Immature natural killer cell (primary cell): ENCODE results near the gene CERS3. TPM values are rescaled to one million over a fixed set of nuclear protein-coding genes. Genes with fewer than 3 reads are reported as not detected.

Source experiments
- DNase-seq, 3 donors: peaks; one replicate each; pipeline ENCODE4 v3.0.0; 2022; ENCODE audit warnings: mixed read lengths in 1 of 3
- H3K27ac Mint-ChIP-seq, 6 donors: one replicate each; pipeline ENCODE4 v1.8.0; 2020; ENCODE audit warnings: mixed read lengths in 6 of 6, mild to moderate bottlenecking in 5 of 6, inconsistent platforms in 4 of 6, moderate library complexity in 3 of 6
- H3K27me3 Mint-ChIP-seq, 3 donors: one replicate each; pipeline ENCODE4 v1.8.0; 2020 to 2021; ENCODE audit warnings: low read depth in 3 of 3, mild to moderate bottlenecking in 3 of 3, mixed read lengths in 3 of 3, moderate library complexity in 3 of 3, inconsistent platforms in 1 of 3
- H3K36me3 Mint-ChIP-seq, 3 donors: one replicate each; pipeline ENCODE4 v1.8.0; 2020; ENCODE audit warnings: mixed read lengths in 3 of 3, inconsistent platforms in 2 of 3, mild to moderate bottlenecking in 2 of 3
- H3K4me1 Mint-ChIP-seq, 2 donors: one replicate each; pipeline ENCODE4 v1.8.0; 2020; ENCODE audit warnings: inconsistent platforms in 2 of 2, mild to moderate bottlenecking in 2 of 2, mixed read lengths in 2 of 2, moderate library complexity in 1 of 2
- H3K4me3 Mint-ChIP-seq, 5 donors: one replicate each; pipeline ENCODE4 v1.8.0; 2020; ENCODE audit warnings: mild to moderate bottlenecking in 5 of 5, mixed read lengths in 5 of 5, inconsistent platforms in 3 of 5, moderate library complexity in 3 of 5
- H3K9me3 Mint-ChIP-seq, 6 donors: one replicate each; pipeline ENCODE4 v1.8.0; 2020; ENCODE audit warnings: mild to moderate bottlenecking in 6 of 6, mixed read lengths in 6 of 6, inconsistent platforms in 4 of 6, moderate library complexity in 3 of 6
- polyA plus RNA-seq, 3 donors: library from polyadenylated mRNA; unstranded; fragments of 300-500 nt; fragmentation: Illumina TruSeq; gene quantifications; one replicate each; pipeline ENCODE4 v1.2.3, GENCODE V29; 2021

CERS3 gene
- polyA plus RNA-seq, 3 donors from 2014 or later, result 0.09 TPM; not detected in 2

GRCh38 chr15:100383302-100384107 is 145.2 kb downstream of the CERS3 start:
- no peak overlapping the region for H3K4me3 Mint-ChIP-seq
- peaks cover 5 to 27% (median 14%) of the 10 kb centered on the region in 6 donors for H3K9me3 Mint-ChIP-seq
- H3K36me3 Mint-ChIP-seq, result peaks cover 0 to 9% (median 0%) of the 10 kb centered on the region in 3 donors
- H3K27ac Mint-ChIP-seq, result peak overlapping the region in 1 of 6 donors; percentile 13
- DNase-seq, result peak; percentile 24 to 31 (median 26)
- no peaks in the 10 kb centered on the region for H3K4me1 Mint-ChIP-seq
- H3K27me3 Mint-ChIP-seq, result peaks cover 1 to 21% (median 5%) of the 10 kb centered on the region in 3 donors

- Mint-ChIP-seq H3K36me3 (no peaks in the 10 kb centered on the region), H3K27me3 (peaks cover 15 to 24% (median 17%) of the 10 kb centered on the region in 3 donors), H3K27ac (no peak overlapping the region), H3K4me3 (peak overlapping the region in 1 of 5 donors; percentile 27), H3K9me3 (peaks cover 0 to 11% (median 6%) of the 10 kb centered on the region in 6 donors), H3K4me1 (no peaks in the 10 kb centered on the region)
- DNase-seq, result no peak
Measured at GRCh38 chr15:100373942-100374341, 154.8 kb downstream of the CERS3 start.

- no peaks in the 10 kb centered on the region for H3K36me3 Mint-ChIP-seq
- peaks cover 15 to 24% (median 17%) of the 10 kb centered on the region in 3 donors for H3K27me3 Mint-ChIP-seq
- H3K9me3 Mint-ChIP-seq, result peaks cover 0 to 11% (median 6%) of the 10 kb centered on the region in 6 donors
- H3K27ac Mint-ChIP-seq, result no peak overlapping the region
- H3K4me3 Mint-ChIP-seq, result no peak overlapping the region
- no peaks in the 10 kb centered on the region for H3K4me1 Mint-ChIP-seq
- DNase-seq, result no peak
Measured at GRCh38 chr15:100373120-100373896, 155.4 kb downstream of the CERS3 start.

GRCh38 chr15:100372739-100373119 is 156.0 kb downstream of the CERS3 start:
- no peak overlapping the region for H3K27ac Mint-ChIP-seq
- H3K27me3 Mint-ChIP-seq, result peaks cover 17 to 26% (median 18%) of the 10 kb centered on the region in 3 donors
- no peaks in the 10 kb centered on the region for H3K4me1 Mint-ChIP-seq
- H3K9me3 Mint-ChIP-seq, result peaks cover 0 to 11% (median 6%) of the 10 kb centered on the region in 6 donors
- no peak for DNase-seq
- H3K4me3 Mint-ChIP-seq, result no peak overlapping the region
- no peaks in the 10 kb centered on the region for H3K36me3 Mint-ChIP-seq

GRCh38 chr15:100355342-100355741 is 173.4 kb downstream of the CERS3 start:
- no peak for DNase-seq
- H3K27me3 Mint-ChIP-seq, result peaks cover 5 to 21% (median 17%) of the 10 kb centered on the region in 3 donors
- H3K4me1 Mint-ChIP-seq, result peaks cover 8 to 11% of the 10 kb centered on the region in 2 donors
- no peaks in the 10 kb centered on the region for H3K36me3 Mint-ChIP-seq
- no peaks in the 10 kb centered on the region for H3K9me3 Mint-ChIP-seq
- H3K27ac Mint-ChIP-seq, result no peak overlapping the region
- no peak overlapping the region for H3K4me3 Mint-ChIP-seq

- Mint-ChIP-seq H3K36me3 (no peaks in the 10 kb centered on the region), H3K27me3 (peaks cover 5 to 15% (median 13%) of the 10 kb centered on the region in 3 donors), H3K27ac (peak overlapping the region in 2 of 6 donors; percentile 12 to 62), H3K4me1 (peaks cover 12 to 20% of the 10 kb centered on the region in 2 donors), H3K4me3 (no peak overlapping the region), H3K9me3 (no peaks in the 10 kb centered on the region)
- peak; percentile 19 to 31 (median 30) for DNase-seq
Measured at GRCh38 chr15:100353449-100353848, 175.3 kb downstream of the CERS3 start.

- Mint-ChIP-seq H3K4me3 (peak overlapping the region; percentile 88 to 96 (median 95)), H3K9me3 (no peaks in the 10 kb centered on the region), H3K27me3 (peaks cover 4 to 5% (median 4%) of the 10 kb centered on the region in 3 donors), H3K4me1 (peaks cover 12 to 20% of the 10 kb centered on the region in 2 donors), H3K27ac (peak overlapping the region in 5 of 6 donors; percentile 85 to 95 (median 91)), H3K36me3 (no peaks in the 10 kb centered on the region)
- no peak for DNase-seq
Measured at GRCh38 chr15:100350434-100351226, 178.1 kb downstream of the CERS3 start.

Other genes with a start within 250 kb of the CERS3 start
- under 1 TPM in 2 of 3 donors, not detected in 1; 0.27 to 0.53 TPM for gene ADAMTS17, start 187.0 kb downstream of the CERS3 start, polyA plus RNA-seq
- gene LINS1, start 73.2 kb upstream of the CERS3 start, polyA plus RNA-seq, result 10 to 100 TPM; 22.7 to 28.8 (median 27.9) TPM
- 1 to 10 TPM; 8.2 to 9.9 (median 8.8) TPM for gene ASB7, start 73.6 kb upstream of the CERS3 start, polyA plus RNA-seq